ENCODE measurements around the gene NRXN2. TPM values are rescaled to one million over a fixed set of nuclear protein-coding genes. Genes with fewer than 3 reads are reported as not detected.

The NRXN2 gene
- total RNA-seq, 1 experiment from 2014 or later, result 0.77 TPM

DNA sequence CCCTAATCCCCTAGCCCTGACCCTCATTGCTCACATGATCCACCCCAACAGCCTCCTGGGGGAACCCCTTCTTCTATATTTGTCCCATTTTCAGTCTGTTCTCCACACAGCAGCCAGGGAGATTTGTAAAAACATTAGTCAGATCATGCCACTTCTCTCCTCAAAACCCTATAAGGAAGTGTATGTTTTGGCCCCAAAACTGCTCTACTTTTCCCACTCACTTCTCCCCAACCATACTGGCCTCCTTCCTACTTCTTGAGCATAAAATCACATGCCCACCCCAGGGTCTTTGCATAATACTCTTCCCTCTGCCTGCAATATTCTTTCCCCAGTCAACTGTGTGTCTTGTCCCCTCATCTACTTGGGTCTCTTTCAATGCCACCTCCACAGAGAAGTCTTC is 136.6 kb downstream of the NRXN2 start:
- in situ Hi-C loops (cut with HindIII; ENCODE audit: low pct_unique_long_range_greater_than_20kb, low sequenced_read_pairs), result no loop called here

DNA sequence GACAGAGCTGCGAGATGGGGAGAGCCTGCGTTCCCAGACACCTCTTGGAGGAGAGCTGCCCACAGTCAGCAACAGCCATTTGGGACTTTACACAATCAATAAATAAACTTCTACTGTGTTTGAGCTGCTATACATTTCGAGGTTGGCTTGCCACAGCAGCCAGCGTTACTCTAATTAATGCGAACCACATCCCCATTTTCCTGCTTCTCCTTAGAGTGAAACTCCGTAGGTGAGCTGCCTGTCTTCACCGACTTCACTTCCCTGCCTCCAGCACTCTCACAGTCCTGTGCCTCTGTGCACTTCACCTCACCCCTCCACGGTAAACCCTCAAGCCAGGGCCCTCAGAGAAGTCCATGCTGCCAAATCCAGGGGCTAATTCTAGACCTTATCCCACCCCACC is 137.8 kb downstream of the NRXN2 start:
- DNase-seq (ENCODE audit: low read depth, low spot score), result no peak
- in situ Hi-C loops (cut with HindIII; ENCODE audit: low pct_unique_long_range_greater_than_20kb, low sequenced_read_pairs), result no loop called here

More for the DNA sequence above, 136.6 kb downstream of the NRXN2 start:
- DNase-seq (ENCODE audit: low read depth, low spot score), result no peak

DNA sequence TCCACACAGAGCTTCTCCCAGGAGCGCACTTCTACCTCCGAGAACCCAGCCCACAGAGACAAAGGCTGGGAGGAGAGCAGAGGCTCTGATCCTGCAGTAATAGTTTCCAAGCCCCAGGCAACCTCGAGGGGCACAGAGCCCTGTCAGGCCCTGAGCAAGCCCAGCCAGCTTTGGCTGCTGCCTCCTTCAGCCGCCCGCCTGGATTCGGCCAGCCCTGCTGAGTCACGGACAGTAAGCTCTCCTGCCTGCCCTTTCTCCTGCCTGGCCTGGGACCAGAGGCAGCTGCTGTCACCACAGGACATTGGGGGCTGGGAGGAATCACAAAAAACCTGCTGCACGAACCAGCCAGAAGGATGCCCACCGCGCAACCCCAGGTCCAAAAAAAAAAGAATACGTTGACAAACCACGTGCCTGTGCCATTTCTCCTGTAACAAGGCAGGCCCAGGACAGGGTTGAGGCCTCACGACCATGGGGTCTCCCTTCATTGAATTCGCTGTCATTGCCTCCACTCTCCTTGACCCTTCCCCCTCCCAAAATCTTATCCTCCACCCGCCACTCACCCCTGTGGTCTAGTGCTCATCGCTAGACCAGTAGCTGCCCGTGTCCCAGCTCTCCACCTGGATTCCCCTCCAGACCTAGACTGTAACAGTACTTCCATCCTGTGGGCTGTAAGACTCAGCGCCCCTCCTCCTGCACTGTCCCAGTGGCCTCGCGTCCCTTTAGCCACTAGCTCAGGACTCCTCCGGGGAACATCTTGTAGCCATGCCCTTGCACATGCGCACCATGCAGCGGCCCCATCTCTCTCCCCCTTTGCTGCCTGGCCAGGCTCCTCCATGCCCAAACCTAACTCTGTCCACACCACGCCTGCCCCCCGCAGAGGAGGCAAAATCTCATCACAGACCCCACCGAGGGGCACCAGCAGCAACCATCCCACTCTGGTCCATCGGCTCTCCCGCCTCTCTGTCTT is 139.4 kb downstream of the NRXN2 start:
- in situ Hi-C loops (cut with HindIII; ENCODE audit: low pct_unique_long_range_greater_than_20kb, low sequenced_read_pairs), result no loop called here
- DNase-seq (ENCODE audit: low read depth, low spot score), result no peak

DNA sequence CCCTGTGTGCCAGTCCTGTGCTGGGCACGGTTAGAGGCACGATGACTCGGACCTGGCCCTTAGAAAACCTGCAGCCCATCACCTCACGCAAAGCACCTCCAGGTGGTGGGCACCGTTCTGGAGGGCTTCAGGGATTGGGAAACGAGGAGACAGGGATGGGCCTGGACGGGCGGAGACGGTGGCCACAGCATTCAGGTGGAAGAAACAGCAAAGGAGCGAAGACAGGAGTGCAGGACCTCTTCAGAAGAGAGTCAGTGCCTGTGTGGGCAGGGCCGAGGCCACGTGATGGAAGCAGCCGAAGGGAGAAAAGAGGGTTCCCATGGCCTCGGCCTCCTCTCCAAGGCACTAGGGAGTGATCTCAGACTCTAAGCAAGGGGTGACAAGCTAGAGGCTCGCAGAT is 140.1 kb downstream of the NRXN2 start:
- in situ Hi-C loops (cut with HindIII; ENCODE audit: low pct_unique_long_range_greater_than_20kb, low sequenced_read_pairs), result no loop called here
- DNase-seq (ENCODE audit: low read depth, low spot score), result no peak

DNA sequence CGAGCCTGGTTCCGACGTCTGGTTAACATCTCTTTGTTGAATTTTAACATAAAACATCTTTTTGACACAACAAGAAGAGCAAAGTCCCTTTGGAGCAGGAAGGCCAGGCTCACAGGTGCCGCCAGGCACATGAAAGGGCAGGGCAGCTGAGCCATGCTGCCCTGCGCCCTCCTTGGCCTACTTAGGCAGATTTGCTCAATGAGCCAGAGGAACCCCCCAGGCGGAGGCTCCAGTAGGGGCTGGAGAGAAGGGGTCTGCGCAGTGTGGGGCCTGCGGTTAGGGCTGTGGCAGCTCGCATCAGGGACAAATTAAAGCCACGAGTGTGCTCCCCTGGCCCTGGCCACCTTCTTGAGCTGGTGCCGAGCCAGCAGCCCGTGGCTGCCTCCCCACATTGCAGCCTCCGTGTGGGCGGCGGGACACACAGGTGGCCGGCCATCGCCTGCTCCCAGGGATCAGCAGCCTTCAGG is 141.9 kb downstream of the NRXN2 start:
- DNase-seq (ENCODE audit: low read depth, low spot score), result no peak
- in situ Hi-C loops (cut with HindIII; ENCODE audit: low pct_unique_long_range_greater_than_20kb, low sequenced_read_pairs), result no loop called here

DNA sequence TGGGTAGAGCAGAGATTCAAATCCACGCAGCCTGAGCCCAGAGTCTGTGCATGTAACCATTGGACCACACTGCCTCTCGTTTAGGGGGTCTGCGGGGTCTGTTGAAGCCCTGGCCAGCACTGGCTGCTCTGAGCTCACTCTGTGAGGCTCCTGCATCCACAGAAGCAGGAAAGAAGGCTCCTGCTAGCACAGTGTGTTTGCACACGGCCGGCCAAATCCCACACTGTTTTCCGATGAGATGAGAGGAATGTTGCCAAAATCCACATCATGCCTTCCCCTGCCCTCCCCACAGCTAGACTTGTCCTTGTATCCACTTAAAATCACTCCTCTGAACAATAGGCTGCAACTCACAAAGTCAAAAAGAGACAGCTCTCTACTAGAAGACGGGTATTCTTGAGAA is 142.6 kb downstream of the NRXN2 start:
- in situ Hi-C loops (cut with HindIII; ENCODE audit: low pct_unique_long_range_greater_than_20kb, low sequenced_read_pairs), result no loop called here
- DNase-seq (ENCODE audit: low read depth, low spot score), result no peak

DNA sequence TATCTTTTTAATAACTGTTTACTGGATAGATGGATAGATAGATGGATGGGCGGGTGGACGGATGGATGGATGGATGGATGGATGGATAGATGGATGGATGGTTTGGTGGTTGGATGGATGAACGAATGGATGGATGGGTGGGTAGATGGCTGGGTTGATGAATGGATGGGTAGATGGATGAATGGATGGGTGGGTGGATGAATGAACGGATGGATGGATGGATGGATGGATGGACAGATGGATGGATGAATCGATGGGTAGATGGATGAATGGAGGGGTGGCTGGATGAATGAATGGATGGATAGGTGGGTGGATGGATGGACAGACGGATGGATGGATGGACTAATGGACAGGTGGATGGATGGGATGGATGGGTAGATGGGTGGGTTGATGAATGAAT is 145.8 kb downstream of the NRXN2 start:
- in situ Hi-C loops (cut with HindIII; ENCODE audit: low pct_unique_long_range_greater_than_20kb, low sequenced_read_pairs), result no loop called here

DNA sequence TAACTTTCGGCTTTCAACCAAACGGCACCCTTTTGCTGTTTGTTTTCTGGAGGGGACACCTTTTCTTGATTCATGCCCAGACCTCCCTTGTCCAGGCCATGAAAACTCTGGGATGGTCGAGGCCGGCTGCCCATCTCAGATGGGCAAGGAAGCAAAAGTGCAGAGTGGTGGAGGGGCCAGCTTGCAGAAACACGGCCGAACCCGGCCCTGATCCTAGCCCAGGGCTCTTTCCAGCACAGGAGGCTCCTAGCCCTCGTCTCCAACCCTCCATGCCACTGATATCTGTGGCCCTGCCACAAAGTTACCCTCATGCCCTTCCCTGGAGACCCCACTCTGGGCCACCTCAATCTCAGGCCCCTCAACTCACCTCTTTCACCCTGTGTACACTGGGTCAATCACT is 150.9 kb downstream of the NRXN2 start:
- no peak for DNase-seq (ENCODE audit: low read depth, low spot score)
- in situ Hi-C loops (cut with HindIII; ENCODE audit: low pct_unique_long_range_greater_than_20kb, low sequenced_read_pairs), result no loop called here

More for the DNA sequence above, 145.8 kb downstream of the NRXN2 start:
- no peak for DNase-seq (ENCODE audit: low read depth, low spot score)

DNA sequence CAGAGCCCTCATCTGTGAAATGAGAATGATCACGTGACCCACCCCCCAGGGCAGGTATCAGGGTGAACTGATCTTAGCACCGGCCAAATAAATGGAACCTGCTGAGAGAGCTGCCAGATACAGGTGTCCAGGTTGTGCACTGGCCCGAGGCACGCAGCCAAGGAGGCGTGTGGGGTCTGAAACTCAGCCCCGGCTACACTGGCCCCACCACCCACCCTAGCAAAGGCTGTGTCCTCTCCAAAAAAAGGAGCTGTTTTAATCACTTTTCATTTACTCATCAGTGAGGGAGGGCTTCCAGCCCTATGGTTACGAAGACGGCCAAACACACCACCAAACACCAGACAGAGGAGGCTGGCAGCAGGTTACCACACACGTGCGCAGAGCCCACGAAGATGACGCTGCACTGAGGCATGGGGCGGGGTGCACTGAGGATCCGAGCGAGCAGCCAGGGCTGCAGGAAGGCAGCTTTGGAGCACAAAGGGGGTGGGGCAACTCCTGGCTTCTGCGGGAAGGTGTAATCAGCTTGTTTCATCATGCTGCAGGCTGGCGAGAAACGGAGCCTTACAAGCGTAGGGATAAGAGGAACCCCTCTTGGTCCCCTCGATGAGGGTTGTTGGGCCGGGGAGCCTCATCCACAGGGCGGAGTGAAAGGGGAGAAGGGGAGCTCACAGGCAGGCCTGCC is 151.4 kb downstream of the NRXN2 start:
- in situ Hi-C loops (cut with HindIII; ENCODE audit: low pct_unique_long_range_greater_than_20kb, low sequenced_read_pairs), result no loop called here
- DNase-seq (ENCODE audit: low read depth, low spot score), result no peak

DNA sequence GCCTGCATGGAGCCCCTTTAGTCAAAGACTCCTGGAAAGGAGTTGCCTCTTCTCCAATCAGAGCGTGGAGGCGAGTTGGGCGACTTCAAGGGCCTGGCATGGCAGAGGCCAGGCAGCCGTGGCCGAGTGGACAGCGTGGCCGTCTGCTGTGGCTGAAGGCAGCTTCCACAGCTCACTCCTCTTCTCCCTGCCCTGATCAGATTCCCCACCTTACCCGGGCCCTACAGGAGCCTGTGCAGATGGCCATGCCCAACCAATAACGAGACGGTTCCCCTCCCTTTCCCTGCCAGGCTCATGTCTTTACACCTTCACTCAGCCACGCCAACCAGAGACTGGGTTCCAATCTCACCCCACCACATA is 152.0 kb downstream of the NRXN2 start:
- DNase-seq (ENCODE audit: low read depth, low spot score), result no peak
- in situ Hi-C loops (cut with HindIII; ENCODE audit: low pct_unique_long_range_greater_than_20kb, low sequenced_read_pairs), result no loop called here

DNA sequence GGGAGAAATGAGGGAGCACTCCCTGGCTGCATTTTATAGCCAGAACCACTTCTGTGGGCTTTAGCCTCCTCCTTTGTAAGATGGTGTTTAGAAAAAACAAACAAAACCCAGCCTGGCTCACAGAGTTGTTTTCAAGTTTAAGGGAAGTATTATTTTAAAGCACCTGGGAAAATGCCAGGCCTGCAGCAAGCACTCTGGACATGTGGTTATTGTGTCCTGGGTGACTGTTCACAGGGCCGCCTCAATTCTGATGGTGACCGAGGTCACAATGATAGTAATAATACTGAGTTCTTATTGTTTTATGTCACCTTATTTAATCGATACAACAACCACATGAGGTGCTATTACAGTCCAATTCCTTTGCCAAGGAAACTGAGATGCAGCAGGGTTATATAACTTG is 152.7 kb downstream of the NRXN2 start:
- DNase-seq (ENCODE audit: low read depth, low spot score), result no peak
- in situ Hi-C loops (cut with HindIII; ENCODE audit: low pct_unique_long_range_greater_than_20kb, low sequenced_read_pairs), result no loop called here

DNA sequence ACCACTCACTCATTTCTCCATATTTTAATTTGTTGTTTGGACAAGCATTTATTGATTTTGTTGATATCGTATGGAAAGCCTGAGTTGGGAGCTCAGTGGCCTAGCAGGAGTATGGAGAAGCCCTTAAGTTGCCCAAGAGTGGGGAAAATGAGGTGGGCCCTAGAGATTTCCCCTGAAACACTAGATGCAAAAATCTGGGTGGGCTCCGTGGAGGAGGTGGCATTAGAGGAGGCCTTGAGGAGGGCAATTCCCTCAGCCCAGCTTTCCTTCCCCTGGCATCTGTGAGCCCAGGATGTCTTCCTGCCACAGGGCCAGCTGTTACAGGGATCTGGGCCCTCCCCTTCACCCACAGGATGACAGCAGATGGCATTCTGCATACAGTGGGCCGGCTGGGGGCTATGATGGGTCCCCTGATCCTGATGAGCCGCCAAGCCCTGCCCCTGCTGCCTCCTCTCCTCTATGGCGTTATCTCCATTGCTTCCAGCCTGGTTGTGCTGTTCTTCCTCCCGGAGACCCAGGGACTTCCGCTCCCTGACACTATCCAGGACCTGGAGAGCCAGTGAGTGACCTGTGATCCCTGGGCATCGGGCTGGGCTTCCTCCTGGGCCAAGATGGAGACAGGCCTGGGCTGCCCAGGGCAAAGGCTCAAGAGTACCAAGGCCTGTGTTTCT is 153.6 kb downstream of the NRXN2 start:
- in situ Hi-C loops (cut with HindIII; ENCODE audit: low pct_unique_long_range_greater_than_20kb, low sequenced_read_pairs), result no loop called here
- DNase-seq (ENCODE audit: low read depth, low spot score), result no peak

DNA sequence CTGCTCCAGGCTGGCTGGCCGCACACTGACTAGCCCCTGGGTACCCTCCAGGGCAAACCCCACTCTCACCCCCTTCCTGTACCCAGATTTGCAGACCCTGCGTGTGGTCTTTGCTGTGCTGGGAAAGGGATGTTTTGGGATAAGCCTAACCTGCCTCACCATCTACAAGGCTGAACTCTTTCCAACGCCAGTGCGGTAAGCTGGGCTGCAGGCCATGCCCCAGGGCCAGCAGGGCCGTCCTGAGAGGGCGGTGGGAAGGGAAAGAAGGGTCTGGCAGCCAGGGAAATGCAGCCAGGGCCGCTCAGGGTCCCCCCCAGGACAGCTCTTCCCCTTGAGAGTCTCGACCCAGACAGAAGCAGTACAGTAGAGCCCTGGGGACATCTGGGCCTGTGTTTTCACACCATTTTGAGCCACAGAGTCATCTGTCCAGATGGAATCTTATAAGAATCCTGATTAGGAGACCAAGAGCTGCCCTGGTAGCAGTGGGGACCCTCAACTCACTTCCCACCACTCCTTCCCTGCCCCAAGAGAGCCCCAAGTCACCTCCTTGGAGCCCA is 154.3 kb downstream of the NRXN2 start:
- no peak for DNase-seq (ENCODE audit: low read depth, low spot score)
- in situ Hi-C loops (cut with HindIII; ENCODE audit: low pct_unique_long_range_greater_than_20kb, low sequenced_read_pairs), result no loop called here

DNA sequence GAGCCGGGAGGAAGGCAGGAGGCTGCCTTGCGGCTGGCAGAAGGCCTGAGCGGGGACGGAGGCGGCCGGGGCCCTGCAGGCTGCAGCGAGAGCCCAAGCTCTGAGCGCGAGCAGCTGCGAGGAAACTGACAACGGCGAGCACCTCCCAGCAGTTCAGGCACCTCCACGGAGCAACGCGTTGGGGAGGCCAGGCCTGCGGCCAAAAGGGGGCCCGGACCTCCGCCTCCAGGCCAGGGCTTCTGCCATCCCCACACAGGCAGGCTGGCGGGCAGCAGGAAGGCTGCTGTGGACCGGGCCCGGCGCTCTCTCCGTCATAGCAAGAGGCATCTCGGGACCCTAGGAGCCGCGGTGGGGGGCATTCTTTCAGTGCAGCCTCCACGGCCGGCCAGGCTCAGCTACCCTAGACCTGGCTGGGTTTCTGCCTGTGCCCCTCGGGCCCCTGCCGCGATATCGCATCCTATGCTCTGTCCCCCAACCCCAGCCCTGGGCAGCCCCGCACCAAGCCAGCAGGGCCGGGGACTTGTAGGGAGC is 154.9 kb downstream of the NRXN2 start:
- in situ Hi-C loops (cut with HindIII; ENCODE audit: low pct_unique_long_range_greater_than_20kb, low sequenced_read_pairs), result no loop called here
- no peak for DNase-seq (ENCODE audit: low read depth, low spot score)

DNA sequence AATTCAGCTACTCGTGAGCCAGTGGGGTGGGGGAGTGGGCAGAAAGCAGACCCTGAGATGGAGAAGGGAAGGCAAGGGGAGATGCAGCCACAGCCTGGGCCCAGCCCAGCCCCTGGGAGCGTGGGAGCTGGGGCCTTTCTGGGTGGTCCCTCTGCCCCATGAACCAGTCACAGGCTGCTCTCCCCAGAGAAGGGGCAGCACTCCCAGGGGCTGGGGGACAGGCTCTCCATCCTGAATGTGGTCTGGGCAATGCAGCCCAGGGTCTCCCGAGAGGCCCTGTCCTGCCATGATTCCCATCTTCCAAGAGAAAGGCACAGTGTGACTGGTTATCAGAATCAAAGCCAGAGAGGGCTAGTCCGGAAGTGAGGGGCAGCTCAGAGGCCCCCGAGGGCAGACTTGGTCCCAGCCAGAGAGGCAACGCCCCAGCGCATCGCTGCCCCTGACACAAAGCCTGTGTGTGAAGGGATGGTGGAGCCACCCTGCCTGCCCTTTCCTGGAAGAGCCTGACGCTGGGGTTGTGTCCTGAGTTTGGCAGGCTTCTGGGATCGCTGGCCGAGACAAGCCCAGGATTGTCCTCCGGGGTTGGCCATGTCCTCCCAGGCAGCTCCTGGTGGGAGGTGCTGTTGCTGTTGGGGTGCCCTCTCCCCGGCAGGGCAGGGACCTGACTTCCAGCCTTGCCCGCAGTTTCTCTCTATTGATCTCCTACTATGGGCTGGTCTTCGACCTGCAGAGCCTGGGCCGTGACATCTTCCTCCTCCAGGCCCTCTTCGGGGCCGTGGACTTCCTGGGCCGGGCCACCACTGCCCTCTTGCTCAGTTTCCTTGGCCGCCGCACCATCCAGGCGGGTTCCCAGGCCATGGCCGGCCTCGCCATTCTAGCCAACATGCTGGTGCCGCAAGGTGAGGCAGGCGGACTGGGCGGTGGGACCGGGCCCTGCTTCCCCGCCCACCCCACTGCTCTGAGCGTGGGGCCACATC is 155.8 kb downstream of the NRXN2 start:
- DNase-seq (ENCODE audit: low read depth, low spot score), result no peak
- in situ Hi-C loops (cut with HindIII; ENCODE audit: low pct_unique_long_range_greater_than_20kb, low sequenced_read_pairs), result no loop called here

DNA sequence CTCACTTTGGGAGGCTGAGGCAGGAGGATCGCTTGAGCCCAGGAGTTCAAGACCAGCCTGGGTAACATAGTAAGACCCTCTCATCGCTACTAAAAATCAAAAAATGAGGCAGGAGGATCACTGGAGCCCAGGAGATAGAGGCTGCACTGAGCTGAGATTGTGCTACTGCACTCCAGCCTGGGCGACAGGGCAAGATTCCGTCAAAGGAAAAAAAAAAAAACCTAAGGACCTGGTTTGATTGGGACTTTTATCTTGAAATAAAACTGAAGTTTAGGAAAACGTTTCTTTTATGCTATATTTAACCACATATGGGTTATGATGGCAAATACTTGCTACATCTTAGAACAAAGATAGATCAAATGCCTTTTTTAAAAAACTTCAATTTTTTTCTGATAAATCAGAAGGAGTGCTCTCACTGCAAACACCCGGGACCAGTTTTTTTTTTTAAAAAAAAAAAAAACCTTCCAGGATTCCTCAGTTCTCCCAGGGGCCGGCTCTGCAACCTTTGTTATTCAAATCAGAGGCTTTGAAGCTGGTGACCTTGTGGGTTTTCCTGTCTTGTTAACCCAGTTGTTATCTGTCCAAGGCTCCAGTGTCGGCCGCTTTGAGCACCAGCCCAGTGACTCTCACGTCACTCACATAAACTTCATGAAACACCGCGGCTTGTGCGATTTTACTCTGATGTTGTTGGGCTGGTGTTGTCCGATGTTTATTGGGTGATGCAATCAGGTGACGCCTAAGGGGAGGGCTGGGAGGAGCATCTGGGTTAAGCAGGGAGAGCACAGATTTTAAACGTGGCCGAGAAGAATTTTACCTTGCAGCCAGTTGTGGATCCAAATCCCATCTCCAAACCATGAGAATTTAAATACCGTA is 156.7 kb downstream of the NRXN2 start:
- peak; percentile 42 for DNase-seq (ENCODE audit: low read depth, low spot score)
- in situ Hi-C loops (cut with HindIII; ENCODE audit: low pct_unique_long_range_greater_than_20kb, low sequenced_read_pairs), result no loop called here
